GM21576 (cell line): ENCODE measurements around the gene COQ8A.
"Not testable (repeated sequence)": the region's sequence is repeated elsewhere in the genome, so short reads cannot be mapped to it uniquely, and the experiment has no call there.

Experiments
- ATAC-seq: cut with Tn5 transposase; IDR thresholded peaks from one replicate; pipeline ENCODE4 v1.9.1; 2021; ENCODE audit warnings: mild to moderate bottlenecking, moderate library complexity; ENCODE audit not compliant: unreplicated experiment

COQ8A gene

GRCh38 chr1:226983247-226983991 lies 43.3 kb downstream of the COQ8A start:
- no peak for ATAC-seq

DNA sequence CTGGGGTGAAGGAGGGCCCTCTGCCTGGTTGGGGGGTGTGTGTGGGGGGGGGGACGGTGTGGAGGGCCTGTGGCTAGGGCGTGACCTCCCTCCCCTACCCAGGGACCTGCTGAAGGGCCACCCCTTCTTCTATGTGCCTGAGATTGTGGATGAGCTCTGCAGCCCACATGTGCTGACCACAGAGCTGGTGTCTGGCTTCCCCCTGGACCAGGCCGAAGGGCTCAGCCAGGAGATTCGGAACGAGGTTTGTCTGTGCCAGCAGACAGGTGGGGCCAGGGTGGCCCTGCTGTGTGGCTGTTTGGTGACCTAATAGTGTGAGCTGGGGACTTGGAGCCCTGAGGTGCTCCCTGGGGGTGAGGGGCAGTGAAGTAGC lies 43.9 kb downstream of the COQ8A start:
- no peak for ATAC-seq

DNA sequence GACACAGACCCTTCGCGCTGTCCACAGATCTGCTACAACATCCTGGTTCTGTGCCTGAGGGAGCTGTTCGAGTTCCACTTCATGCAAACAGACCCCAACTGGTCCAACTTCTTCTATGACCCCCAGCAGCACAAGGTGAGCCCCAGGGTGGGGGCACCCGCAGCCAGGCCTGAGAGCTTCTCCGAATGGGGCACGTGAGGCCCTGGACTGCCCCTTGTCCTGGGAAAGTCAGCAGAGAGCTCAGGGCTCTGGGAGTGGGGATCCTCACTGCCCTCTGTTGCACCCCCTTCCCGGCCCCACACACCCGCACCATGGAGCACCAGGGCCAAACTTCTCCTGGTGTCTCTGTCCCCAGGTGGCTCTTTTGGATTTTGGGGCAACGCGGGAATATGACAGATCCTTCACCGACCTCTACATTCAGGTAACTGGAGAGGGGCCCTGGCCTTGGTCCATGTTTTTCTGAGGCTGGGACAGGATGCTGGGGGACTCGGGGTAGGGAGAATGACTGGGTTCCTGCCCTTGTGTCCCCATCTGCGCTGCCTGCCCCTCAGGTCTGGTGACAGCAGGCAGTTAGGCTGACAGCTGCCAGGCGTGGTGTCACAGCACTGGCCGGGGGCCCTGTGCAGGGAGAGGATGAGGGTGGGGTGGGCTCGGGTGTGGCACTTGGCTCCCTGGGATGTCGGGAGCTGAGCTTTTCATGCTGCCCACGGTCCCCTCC lies 44.6 kb downstream of the COQ8A start:
- ATAC-seq = no peak

GRCh38 chr1:226985239-226985838 lies 45.2 kb downstream of the COQ8A start:
- ATAC-seq = no peak

- ATAC-seq = no peak
Observed at GRCh38 chr1:226985839-226986463, 45.9 kb downstream of the COQ8A start.

GRCh38 chr1:226986496-226987178 lies 46.5 kb downstream of the COQ8A start:
- ATAC-seq = no peak

- no peak for ATAC-seq
Observed at GRCh38 chr1:226987179-226987536, 47.1 kb downstream of the COQ8A start.

GRCh38 chr1:226987623-226988333 lies 47.7 kb downstream of the COQ8A start:
- ATAC-seq = no peak

GRCh38 chr1:226988334-226988666 lies 48.2 kb downstream of the COQ8A start:
- no peak for ATAC-seq

DNA sequence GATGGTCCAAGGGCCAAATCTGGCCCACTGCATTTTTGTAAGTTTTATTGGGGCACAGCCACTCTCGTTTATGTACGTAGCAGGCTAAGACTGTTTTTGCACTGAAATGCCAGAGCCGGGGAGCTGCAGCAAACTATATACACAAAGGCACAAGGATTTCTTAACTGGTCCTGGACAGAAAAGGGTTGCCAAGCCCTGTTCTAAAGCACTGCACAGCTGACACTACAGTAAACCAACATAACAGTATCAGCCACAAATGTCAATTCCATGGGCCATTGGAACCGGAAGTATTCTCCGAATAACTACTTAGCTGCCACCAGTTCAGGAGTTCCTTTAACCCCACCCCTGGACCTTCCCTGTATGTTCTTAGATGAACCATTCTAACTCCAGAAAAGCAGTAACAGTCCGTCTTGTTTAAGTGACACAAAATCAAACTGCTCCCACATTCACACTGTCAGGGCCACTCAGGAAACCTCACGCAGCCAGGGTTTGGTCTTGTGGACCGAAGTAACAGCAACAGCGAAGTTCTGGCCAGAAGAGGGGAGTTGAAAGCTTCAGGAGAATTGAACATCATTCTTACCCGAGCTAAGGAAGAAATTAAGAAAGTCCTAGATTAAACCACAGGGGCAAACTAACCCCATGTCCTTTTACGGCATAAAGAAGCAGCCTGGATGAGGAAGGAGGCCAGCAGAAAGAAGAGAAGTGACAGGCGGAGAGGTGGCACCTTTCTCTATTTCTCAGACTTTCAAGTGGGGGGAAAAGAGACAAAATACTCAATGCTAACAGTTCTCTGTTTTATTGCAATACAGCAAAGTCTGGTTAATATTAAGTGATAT lies 49.2 kb downstream of the COQ8A start:
- ATAC-seq = no peak

- peak; percentile 76 for ATAC-seq
Observed at GRCh38 chr1:226990133-226990716, 50.1 kb downstream of the COQ8A start.

GRCh38 chr1:226991920-226992319 lies 51.8 kb downstream of the COQ8A start:
- ATAC-seq = no peak

DNA sequence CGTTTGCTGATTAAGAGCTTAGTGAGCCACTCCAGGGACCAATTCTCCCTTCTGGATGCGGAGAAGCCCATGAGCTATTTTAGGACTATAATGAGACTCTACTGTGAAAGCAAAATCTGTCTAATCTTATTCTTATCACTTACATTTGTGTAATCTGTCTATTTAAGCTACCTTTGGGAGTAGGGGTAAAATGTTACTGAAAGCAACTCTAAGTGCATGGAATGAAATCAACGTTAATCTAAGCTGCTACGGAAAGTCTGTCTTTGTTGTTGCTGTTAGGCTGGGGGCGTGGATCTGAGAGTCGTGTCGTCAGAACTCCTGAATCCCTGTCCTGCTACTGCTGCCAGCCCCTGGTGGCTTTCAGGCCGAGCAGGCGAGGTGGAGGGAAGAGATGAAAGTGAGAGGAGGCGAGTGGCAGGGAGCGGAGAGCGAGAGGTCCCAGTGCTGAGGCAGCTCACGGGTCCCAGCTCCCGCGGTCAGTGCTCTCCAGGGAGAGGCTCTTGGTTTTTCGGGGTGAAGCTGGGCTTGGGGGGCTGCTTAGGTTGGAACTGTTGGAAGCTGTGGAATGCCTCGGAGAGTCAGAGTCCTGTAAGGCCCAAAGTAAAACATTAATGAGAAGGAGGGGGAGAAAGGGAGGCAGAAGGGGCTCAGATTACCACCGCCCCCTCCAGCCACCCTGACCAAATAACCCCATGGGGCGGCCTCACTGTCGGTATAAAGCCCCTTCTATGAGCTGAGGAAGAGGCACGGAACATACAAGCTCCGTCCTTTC lies 53.9 kb downstream of the COQ8A start:
- ATAC-seq = no peak

DNA sequence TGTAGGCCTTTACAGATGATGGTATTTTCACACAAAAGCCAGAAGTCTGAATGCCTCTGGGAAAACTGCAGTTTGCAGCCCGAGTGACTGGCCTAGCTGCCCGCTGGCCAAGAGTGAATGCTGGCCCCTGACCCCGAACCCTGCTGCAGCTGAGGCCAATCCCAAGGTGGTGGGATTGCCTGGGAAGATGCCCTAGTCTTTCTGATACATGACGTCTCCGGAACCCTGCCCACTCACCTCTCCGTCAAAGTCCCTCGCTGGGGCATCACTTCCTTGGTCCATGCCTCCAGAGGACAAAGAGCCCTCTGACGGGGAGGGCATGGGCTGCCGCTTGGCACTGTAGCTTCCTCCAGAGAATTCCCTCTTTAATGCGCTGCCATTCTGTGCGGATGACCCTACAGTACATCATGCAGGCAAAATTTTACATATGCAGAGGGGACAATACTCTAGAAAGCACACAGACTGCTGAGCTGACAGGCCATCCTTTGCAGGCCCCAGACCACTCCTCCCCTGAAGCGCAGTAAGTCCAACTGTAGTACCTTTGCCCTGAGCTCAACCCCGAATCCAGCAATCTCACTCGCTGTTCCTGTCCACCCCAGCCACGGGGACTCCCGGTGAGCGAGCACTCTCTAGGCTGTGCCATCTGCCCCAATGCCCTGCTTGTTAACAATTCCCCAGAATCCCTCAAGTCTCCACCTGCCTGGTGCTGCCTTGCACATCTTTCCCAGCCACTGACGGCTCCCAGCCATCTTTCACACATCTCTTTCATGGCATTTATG lies 54.7 kb downstream of the COQ8A start:
- ATAC-seq = peak; percentile 1

DNA sequence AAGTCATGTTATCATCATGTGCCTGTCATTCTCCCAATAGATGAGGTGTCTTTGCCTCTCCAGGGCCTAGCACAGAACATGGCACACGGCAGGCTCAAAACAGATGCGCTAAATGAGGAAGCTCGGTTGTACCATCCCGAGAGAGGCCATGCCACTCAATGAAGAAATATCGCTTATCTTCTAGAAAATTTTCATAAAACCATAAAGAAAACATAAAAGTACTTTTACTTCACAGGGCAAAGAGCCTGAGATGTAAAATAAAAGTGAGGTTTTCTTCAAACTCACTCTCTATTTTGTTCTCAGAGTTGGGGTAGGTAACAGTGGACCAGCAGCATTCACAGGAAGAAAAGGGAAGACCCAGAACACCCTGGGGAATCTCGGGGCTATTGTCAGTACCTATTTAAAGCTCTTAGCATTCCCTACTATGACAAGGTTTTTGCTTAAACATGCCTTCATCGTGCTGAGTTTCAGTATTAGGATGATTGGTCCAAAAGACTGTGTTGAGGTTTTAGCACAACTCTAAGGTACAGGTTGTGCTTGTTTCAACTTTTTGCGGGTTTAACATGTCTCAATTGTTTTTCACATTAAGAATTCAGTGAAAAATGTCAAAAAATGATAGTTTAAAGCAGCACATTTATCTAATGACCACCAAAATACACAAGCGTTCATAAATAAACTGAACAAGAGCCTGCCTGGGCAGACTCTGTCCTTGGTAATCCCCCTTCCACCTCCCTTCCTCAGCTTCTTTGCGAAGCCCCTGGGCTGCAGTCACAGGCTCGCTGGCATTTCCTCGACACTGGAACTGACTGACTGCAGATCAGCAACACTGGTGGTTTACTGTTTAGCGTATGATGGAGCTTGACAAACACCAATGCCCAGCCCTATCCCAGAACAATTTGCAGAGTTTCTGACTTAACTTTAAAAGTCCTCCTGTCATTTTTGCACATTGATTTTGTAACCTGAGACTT lies 55.6 kb downstream of the COQ8A start:
- ATAC-seq = peak; percentile 98

DNA sequence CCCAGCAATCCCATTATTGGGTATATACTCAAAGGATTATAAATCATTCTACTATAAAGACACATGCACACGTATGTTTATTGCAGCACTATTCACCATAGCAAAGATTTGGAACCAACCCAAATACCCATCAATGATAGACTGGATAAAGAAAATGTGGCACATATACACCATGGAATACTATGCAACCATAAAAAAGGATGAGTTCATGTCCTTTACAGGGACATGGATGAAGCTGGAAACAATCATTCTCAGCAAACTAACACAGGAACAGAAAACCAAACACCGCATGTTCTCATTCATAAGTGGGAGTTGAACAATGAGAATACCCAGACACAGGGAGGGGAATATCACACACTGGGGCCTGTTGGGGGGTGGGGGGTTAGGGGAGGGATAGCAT lies 59.5 kb downstream of the COQ8A start:
- not testable (repeated sequence) for ATAC-seq
